GM18507 (cell line): ENCODE data around the gene NGEF.

Source experiments
- DNase-seq: peaks from one replicate; pipeline ENCODE4 v3.0.0; 2011; ENCODE audit warnings: low read depth; ENCODE audit not compliant: insufficient read length; ENCODE audit errors: extremely low spot score
- FAIRE-seq: peaks from 2 replicates; lab custom pipeline; 2011; peaks lifted over from hg19 to GRCh38; lab: Jason Lieb, UNC

The NGEF gene

DNA sequence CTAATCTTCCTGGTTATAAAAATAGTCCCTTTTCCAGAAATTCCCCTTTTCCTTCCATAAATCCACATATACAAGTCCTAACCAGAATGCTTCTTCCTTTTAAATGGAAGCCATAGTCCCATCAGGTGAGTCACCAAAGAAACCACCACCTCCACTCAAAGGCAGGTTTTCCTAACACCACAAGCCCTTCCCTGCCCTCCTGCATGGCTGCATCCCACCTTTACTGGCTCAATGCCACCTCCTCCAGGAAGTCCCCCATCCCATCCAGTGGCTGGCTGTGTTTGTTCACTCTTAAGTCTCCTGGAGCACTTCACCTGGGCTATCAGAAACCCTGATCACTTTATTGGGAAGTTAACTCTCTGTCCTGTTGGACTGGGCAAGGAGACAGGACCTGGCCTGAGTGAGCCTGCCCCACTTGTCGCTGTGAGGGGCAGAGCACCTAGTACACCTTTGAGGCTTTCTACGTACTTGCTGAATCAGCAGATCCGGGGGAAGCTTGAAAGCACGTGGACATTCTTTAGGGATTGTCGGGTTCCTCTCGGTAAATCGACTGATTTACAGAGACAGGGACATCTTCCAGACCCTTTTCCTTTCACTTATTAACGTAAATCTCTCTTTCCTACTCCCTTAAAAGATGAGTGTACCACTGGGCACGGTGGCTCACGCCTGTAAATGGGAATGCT, 71.0 kb downstream of the NGEF start:
- no peak for DNase-seq
- FAIRE-seq: no peak

DNA sequence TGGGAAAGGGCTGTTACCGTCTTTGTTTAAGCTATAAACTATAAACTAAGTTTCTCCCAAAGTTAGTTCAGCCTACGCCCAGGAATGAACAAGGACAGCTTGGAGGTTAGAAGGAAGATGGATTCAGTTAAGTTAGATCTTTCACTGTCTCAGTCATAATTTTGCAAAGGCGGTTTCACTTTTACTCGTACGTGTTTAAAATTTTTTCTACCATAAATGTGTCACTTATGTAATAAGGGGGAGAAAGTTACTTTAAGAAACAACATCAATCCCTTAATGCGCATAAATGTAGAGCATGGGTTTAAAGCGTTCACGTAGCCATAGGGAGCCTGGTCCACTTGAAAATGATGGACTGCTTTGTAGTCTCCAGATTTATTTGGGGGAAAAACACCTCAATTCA, 71.7 kb downstream of the NGEF start:
- no peak for DNase-seq
- no peak for FAIRE-seq

DNA sequence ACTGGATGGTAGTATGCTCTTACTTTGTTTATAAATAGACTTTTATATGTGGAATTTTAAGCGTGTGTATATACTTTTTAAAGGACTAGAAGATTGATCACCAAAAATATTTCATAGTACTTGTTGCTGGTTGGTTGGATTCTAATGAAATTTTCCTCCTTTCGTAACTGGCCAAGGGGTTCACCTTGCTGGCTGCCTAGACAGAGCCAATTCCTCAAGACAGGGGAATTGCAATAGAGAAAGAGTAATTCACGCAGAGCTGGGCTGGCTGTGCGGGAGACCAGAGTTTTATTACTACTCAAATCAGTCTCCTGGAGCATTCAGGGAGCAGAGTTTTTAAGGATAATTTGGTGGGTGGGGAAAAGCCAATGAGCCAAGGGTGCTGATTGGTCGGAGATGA, 72.3 kb downstream of the NGEF start:
- DNase-seq (no peak), FAIRE-seq (no peak)

DNA sequence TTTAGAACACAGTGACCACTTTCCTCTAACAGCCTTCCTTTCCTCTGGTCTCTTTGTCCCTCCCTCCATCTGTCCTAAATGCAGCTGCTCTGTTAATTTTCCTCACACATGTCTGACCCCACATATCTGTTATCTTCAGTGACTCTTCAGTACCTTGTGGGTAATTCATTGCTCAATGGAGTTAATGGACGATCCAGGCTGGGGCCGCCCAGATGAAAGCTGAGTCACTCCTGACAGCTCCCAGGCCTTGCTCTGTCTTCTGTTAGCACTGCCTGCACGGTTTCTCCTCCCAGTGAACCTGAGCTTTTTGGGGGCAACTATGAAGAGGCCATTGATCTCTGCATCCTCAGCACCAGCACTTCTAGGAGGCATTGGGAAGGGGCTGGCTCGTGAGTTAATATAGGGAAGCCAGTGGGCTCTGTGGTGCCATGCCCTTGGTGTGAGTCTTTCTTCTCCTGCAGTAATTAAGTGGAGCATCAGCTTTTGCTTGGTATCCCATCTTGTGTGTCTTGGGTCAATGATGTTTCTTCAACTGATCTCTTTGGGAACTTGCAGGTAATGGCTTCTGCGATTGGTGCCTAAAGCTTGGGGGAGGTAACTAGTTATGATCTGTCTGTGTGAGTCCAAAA, 75.7 kb downstream of the NGEF start:
- no peak for DNase-seq
- no peak for FAIRE-seq

DNA sequence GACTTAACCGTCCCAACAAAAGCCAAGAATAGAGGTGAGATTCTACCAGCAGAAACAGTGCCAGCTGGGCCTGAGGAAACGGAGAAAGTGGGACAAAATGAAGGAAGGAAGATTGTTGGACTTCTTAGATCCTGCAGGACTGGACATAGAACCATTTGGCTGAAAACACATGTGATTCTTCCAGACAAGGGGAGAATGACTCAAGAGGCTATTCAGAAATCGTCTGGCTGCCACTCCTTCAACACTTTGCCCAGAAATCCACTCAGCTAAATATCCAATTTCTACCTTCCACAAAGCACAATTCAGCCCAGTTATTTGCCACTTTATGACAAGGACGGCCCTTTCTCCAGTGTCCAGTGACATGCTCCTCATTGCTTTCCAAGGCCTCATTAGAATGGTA, 81.4 kb downstream of the NGEF start:
- no peak for FAIRE-seq

DNA sequence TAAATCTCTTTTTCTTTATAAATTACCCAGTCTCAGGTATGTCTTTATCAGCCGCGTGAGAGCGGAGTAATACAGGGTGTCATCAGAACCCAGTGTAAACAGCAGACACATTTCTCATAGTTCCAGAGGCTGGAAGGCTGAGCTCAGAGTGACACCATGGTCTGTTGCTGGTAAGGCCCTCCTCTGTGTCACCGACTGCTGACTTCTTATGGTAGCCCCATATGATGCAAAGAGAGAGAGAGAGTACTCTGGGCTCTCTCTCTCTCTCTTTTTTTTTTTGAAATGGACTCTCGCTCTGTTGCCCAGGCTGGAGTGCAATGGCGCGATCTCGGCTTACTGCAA, 83.0 kb downstream of the NGEF start:
- DNase-seq: no peak
- FAIRE-seq: no peak

More for the DNA sequence above, 81.4 kb downstream of the NGEF start:
- DNase-seq: no peak

DNA sequence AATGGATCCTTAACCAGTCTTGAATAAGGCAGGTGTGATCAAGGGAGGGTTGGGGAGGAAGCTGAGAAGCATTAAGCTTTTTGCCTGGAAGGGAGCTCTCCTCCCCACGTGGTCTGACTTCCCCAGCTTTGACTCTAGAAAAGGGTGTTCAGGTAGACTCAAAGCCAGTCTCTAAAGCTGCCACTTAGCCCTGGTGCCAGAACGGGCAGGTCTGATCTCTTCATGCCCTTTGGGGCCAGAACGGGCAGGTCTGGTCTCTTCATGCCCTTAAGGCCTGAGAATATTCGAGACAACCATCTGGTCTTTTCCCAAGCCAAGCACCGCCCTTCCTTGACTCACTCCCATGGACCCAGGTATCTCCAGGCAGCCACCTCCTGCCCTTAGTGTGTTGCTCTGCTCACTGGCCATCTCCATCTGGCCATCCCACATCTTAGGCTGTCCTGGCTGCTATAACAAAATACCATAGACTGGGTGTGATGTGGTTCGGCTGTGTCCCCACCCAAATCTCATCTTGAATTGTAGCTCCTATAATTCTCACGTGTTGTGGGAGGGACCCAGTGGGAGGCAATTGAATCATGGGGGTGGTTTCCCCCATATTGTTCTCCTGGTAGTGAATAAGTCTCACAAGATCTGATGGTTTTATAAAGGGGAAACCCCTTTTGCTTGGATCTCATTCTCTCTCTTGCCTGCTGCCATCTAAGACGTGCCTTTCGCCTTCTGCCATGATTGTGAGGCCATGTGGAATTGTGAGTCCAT, 83.6 kb downstream of the NGEF start:
- DNase-seq: no peak
- no peak for FAIRE-seq

DNA sequence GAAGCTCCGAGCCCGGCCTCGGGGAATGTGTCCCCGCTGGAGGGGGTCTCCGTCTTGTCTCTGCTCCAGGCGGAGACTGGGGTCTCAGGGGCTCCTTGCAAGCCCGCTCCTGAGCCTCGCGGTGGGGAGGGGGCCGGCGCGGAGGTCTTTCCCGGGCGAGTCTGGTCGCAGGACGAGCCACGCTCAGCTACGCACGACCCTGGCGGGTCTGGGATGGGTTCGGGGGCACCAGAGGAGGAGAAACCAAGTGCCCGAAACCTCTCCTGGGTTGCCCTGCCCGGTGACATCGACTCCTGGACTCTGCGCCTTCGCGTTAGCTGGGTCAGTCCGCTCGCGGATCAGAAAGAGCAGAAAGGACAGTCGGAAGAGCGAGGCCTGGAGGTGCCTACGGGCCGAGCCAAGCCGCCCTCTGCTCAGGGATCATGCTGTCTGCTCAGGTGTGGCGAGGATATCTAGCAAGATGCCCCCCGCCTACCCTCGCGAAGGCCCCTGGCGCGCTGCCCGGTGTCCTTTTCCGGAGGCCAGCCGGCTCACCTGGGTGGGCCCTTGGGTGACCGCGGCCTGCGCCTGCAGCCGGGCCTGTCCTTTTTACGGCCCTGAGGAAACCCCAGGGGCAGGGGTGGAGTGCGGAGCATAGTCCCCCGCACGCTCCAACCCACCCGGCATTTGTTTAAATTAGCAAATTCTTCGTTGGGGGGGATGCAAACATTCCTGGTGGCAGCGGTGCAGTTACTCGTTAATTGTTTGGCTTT, 84.3 kb downstream of the NGEF start:
- FAIRE-seq: no peak

DNA sequence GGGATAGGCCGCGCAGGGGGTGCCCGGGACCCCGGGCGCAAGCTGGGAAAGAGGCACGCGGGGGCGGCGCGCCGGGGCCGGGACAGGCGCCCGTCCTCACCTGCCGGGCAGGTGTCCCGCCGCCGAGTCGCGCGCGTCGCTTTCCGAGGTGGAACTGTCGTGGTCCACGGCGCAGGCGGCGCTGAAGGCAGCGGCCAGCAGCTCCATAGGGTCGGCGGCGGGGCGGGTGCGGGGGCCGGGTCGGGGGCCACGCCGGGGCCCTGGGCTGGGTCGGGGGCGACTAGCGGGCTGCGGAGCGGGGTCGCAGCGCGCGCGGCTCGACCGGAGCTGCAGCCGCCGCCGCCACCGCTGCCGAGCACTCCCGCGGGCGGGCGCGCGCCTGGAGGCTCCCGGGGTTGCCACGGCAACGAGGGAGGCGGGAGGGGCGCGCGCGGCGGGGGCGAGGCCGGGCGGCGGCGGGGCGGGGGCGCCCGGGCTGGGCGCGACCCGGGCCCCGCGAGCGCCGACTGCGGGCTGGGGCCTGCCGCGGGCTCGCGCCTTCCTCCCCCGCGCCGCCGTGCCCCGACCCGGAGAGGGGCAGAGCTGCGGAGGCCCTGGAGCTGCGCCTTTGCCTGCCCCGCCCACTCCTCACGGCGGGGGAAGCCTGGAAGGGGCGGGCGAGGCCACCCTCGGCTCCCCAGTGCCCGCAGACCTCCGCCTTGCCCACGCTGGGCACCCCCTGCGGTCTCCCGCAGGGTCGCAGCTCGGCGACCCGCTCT, 85.1 kb downstream of the NGEF start:
- FAIRE-seq (no peak), DNase-seq (no peak)

More for the DNA sequence above, 84.3 kb downstream of the NGEF start:
- DNase-seq: no peak

DNA sequence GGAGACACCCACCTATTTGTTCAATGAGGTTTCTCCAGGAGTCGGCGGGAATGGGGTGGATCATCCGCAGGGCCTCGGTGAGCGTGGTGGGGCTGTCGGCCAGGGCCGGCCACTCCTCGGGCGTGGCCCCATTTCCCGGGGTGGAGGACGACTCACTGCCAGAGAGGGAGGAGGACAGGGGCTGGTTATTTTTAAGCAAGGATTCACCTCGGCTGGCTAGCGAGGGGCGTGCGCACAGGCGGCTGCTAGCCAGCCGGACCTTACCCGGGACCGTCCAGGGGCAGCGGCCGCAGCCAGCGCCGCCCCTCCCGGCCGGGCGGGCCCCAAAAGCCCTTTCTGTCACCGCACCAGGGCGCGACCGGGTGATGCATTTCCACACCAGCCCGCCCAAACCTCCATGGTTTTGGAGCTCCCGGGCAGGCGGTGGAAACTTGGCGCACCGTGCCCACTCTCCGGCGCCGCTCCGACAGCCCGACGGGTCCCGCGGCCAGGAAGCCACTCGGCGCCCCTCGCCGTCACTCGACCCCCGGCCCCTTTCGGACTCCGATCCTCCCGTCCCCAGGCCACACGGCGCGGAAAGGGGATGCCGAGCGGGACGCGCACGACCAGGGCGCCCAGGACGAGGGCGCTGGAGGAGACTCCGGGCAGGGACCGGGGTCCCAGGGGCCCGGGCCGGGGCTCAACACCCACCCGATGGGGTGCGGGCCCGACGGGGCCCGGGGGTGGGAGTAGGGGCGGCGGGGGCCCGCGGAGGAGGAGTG, 85.8 kb downstream of the NGEF start:
- DNase-seq (no peak), FAIRE-seq (no peak)

DNA sequence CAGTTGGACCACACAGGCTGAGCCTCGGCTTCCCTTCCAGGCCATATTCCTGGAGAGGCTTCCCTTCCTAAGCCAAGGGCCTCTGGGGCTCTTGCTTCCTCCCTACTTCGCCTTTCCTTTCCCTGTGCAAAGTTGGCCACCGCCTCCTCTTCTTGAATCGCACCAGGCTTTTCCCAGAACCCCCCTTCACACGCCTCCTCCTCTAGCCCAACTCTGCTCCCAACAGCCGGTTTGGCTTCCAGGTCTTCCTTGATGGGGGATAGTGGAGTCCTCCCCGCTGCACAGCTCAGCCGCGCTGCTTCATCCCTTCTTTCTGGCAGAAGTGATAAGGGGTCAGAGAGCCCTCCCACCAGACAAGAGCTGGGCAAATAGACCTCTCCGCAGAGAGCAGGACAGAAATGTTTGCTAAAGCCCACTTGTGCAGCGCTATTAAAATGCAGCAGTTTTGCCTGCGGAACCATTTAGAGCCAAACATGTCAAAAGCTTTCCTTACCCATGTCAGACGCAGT, 86.6 kb downstream of the NGEF start:
- DNase-seq (no peak), FAIRE-seq (no peak)

DNA sequence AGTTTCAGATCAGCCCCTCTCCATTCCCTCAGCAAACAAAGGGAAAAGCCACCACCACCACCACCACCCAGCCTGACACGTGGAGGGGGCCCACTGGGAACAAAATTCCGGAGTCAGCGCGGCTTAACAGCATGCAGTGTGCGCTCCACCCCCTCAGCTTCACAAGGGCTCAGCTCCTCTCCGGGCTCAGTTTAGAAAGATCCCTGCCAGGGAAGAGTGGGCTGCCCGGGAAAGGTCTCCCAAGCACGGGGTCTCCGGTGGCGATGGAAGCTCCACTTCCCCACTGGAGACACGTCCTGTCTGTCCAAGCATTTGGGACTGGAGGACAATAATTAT, 87.3 kb downstream of the NGEF start:
- FAIRE-seq (no peak), DNase-seq (no peak)

DNA sequence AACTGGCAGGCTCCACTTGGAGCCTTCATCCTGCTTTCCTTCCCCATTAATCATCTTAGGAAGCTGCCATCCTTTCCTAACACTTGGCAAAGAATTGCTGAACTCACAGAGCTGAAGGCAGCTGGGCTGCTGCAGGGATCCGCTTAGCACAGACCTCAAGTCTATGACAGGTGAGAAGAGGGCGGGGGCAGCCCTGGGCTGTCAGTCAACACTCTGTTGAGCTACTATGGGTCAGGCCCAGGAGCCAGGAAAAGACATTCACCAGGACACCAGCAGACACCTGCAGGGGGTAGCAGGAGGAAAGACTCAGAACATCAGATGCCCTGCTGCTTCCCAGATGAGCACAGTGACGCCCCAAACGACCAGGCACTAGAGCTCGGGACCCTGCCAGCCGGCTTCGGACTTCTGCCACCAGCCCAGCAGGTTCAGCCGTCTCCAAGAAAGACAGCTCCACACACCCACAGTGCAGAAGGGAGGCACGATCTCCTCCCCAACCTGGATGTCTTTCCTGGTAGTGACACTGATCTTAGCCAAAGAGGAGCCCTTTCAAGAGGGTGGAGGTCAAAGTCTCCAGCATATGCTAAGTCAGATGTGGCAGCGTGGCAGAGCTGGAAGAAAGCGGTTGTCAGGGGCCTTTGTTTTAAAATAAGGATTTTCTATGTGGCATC, 87.8 kb downstream of the NGEF start:
- FAIRE-seq (no peak), DNase-seq (no peak)

DNA sequence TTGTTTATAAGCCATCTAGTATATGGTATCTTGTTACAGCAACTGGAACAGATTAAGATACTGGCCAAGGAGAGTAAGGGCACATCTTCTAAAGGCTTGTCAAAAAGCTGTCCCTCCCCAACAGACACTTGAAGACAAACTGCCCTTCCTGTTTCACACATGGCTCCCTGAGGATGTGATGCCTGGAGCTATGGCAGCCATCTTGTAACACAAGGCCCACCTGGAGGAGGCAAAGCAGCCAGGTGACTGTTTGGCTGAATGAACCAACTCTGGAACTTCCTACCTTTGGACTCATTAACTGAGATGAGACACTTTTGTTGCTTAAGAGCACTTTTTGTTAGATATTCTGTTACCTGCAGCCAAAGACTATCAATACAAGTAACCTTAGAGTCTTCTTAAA, 88.6 kb downstream of the NGEF start:
- no peak for FAIRE-seq

DNA sequence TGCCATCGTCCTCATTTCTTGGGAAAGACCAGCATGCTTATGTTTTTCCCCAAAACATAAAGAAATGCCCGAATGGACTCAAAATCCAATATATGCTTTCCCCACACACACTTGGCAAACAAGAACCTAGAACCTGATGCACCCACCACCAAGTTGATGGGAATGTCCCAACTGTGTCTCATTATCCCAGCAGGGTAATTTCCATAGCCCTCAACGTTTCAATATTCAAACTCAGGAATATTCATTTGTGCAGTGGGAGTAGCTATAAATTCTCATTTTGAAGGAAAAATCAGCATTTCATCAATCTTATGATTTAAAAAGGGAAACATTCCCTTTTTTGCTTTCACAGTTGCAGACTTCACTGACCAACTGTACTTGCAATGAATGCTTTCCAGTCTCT, 92.3 kb downstream of the NGEF start:
- DNase-seq: no peak

More for the DNA sequence above, 88.6 kb downstream of the NGEF start:
- no peak for DNase-seq

DNA sequence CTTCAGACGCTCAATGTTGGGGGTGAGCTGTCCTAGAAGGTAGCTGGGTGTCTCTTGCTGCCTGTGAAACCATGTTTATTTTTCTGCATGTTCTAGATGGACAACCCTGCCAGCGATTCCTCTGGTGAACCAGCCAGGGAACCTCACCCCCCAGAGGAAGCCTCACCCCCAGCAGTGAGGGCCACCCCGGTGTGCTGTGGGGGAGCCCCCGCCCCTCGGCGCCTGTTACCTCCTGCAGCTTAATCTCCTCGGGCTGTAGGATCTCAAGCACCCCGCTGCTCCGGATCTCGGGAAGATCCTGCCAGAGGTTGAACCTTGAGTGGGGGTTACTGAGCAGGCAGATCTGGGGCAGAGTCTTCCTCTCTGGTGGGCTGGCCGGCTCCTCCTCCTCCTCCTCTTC, 93.0 kb downstream of the NGEF start:
- no peak for FAIRE-seq

More for the DNA sequence above, 92.3 kb downstream of the NGEF start:
- FAIRE-seq: no peak

DNA sequence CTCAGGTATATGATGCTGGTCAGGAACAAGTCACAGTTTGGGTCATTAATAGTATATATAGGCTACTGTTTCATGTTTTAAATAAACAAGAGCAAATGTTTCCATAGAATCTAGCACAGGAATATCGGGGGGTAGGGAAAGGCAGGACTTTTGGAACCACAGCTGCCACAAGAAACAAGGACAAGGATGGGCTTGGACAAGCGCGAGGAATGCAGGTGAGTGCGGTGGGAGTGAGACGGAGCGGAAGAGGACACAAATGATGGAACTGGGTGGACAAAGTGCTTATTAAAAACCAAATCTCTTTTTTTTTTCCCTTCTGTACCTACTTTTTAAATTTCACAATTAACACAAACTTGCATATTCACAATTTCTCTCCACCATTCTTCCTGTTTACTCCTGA, 93.9 kb downstream of the NGEF start:
- FAIRE-seq (no peak), DNase-seq (no peak)

More for the DNA sequence above, 93.0 kb downstream of the NGEF start:
- no peak for DNase-seq

DNA sequence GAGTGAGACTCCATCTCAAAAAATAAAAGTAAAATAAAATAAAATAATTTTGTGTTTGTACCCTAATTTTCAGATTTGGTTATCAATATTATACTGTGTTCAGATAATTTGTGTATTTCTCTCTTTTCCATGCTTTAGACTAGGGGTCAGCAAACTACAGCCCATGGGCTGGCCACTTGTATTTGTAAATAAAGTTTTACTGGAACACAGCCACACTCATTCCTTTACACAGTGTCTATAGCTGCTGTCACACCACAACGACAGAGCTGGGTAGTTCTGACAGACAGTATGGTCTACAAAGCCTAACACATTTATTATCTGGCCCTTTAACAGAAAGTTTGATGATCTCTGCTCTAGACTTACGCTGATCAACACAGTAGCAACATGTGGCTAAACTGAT, 99.2 kb downstream of the NGEF start:
- FAIRE-seq (no peak), DNase-seq (no peak)
